ENCODE measurements around the gene AGR3.
"Not testable (repeated sequence)": the region's sequence is repeated elsewhere in the genome, so short reads cannot be mapped to it uniquely, and the experiment has no call there.

Gene AGR3

DNA sequence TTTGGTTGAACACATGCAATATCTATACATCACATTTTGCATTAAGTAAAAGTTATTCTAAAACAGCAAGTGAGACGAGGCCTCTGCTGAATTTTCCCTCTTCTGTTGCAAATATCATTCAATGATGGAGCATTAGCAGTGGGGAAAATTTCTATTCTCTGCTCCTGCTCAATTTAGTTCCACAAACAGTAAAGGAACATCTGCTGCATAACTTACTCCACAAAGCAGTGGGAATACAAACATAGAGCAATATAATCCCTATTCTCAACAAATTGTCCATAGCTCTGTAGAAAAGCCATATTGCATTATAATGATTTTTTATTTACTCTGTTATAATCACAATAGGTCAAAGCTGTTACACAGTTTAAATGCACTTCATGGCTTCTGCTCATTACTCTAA is 5.9 kb downstream of the AGR3 start:
- H3K4me3 ChIP-seq (ENCODE audit: control insufficient read depth in 1 of 7, extremely low read depth in 1 of 7, insufficient read depth in 4 of 7, low read depth in 2 of 7, low read length in 6 of 7): no peak overlapping the region
- peaks cover 0 to 5% (median 0%) of the 10 kb centered on the region in 5 experiments for H3K9me3 ChIP-seq (ENCODE audit: control extremely low read depth in 1 of 5, control insufficient read depth in 4 of 5, insufficient read depth in 2 of 5, low read depth in 1 of 5, low read length in 4 of 5)
- ChIA-PET CTCF (no interaction called here), POLR2A (no interaction called here)
- no peaks in the 10 kb centered on the region for H3K4me1 ChIP-seq (ENCODE audit: control extremely low read depth in 1 of 4, control insufficient read depth in 4 of 4, insufficient read depth in 4 of 4, low read length in 3 of 4)
- no peaks in the 10 kb centered on the region for H3K27me3 ChIP-seq (replicated peaks in 2 of 5; ENCODE audit: control insufficient read depth in 4 of 5, insufficient read depth in 5 of 5, low read length in 4 of 5)
- WGBS (ENCODE audit: insufficient coverage): 83% methylated on average over 1 of the region's 1 CpG
- no peak overlapping the region for H3K27ac ChIP-seq (ENCODE audit: insufficient read depth in 1 of 2, low read depth in 1 of 2, low read length in 2 of 2, poor library complexity in 1 of 2, severe bottlenecking in 2 of 2)
- H3K36me3 ChIP-seq (ENCODE audit: control insufficient read depth in 4 of 4, insufficient read depth in 4 of 4, low read length in 3 of 4): no peaks in the 10 kb centered on the region
- no peak for DNase-seq

DNA sequence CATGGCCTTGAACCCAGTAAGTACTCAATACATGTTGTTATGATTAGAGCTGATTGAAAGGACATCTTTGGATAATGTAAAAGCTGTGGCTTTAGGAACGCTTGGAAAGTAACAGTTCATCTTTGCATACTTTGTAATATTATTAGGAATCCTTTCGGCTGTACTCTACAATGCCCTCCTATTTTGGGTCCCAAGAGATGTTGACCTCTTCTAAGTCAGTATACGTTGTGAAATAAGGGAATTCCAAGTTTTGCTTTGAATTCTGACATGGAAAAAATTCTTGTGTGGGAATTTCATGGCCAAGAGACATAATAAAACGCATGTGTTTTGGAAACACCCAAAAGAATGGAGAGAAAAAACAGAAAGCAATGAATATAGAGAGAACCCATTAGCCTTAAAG is 7.7 kb downstream of the AGR3 start:
- Histone ChIP-seq H3K27ac (ENCODE audit: insufficient read depth in 1 of 2, low read depth in 1 of 2, low read length in 2 of 2, poor library complexity in 1 of 2, severe bottlenecking in 2 of 2) (no peak overlapping the region), H3K4me3 (ENCODE audit: control insufficient read depth in 1 of 7, extremely low read depth in 1 of 7, insufficient read depth in 4 of 7, low read depth in 2 of 7, low read length in 6 of 7) (no peak overlapping the region), H3K4me1 (ENCODE audit: control extremely low read depth in 1 of 4, control insufficient read depth in 4 of 4, insufficient read depth in 4 of 4, low read length in 3 of 4) (no peaks in the 10 kb centered on the region), H3K9me3 (ENCODE audit: control extremely low read depth in 1 of 5, control insufficient read depth in 4 of 5, insufficient read depth in 2 of 5, low read depth in 1 of 5, low read length in 4 of 5) (peaks cover 0 to 5% (median 0%) of the 10 kb centered on the region in 5 experiments), H3K27me3 (replicated peaks in 2 of 5; ENCODE audit: control insufficient read depth in 4 of 5, insufficient read depth in 5 of 5, low read length in 4 of 5) (no peaks in the 10 kb centered on the region), H3K36me3 (ENCODE audit: control insufficient read depth in 4 of 4, insufficient read depth in 4 of 4, low read length in 3 of 4) (no peaks in the 10 kb centered on the region)
- ChIA-PET CTCF (interaction anchor here (1.7 kb wide), 1 partner anchor 25 kb away, joined by 4 read pairs; no protein-coding TSS in a partner anchor), POLR2A (no interaction called here)
- no peak for DNase-seq
- 67% methylated on average over 3 of the region's 4 CpGs for WGBS (ENCODE audit: insufficient coverage)

DNA sequence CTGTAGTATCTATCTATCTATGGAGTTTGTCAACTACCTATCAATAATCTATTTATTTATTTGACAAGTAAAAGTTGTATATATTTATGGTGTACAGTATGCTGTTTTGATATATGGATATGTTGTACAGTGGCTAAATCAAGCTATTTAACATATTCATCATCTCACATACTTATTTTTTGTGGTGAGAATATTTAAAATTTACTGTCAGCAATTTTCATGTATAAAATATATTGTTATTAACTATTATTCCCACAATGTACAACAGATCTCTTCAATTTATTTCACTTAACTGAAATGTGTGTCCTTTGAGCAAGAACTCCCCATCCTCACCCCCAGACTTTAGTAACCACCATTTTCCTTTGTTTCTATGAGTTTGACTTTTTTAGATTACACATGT is 14.5 kb downstream of the AGR3 start:
- POLR2A ChIA-PET: no interaction called here
- Histone ChIP-seq H3K9me3 (ENCODE audit: control extremely low read depth in 1 of 5, control insufficient read depth in 4 of 5, insufficient read depth in 2 of 5, low read depth in 1 of 5, low read length in 4 of 5) (peaks cover 0 to 4% (median 0%) of the 10 kb centered on the region in 5 experiments), H3K27me3 (replicated peaks in 2 of 5; ENCODE audit: control insufficient read depth in 4 of 5, insufficient read depth in 5 of 5, low read length in 4 of 5) (no peaks in the 10 kb centered on the region), H3K4me1 (ENCODE audit: control extremely low read depth in 1 of 4, control insufficient read depth in 4 of 4, insufficient read depth in 4 of 4, low read length in 3 of 4) (no peaks in the 10 kb centered on the region), H3K36me3 (ENCODE audit: control insufficient read depth in 4 of 4, insufficient read depth in 4 of 4, low read length in 3 of 4) (no peaks in the 10 kb centered on the region), H3K27ac (ENCODE audit: insufficient read depth in 1 of 2, low read depth in 1 of 2, low read length in 2 of 2, poor library complexity in 1 of 2, severe bottlenecking in 2 of 2) (no peak overlapping the region), H3K4me3 (ENCODE audit: control insufficient read depth in 1 of 7, extremely low read depth in 1 of 7, insufficient read depth in 4 of 7, low read depth in 2 of 7, low read length in 6 of 7) (no peak overlapping the region)
- CTCF ChIA-PET: no interaction called here
- DNase-seq: no peak

DNA sequence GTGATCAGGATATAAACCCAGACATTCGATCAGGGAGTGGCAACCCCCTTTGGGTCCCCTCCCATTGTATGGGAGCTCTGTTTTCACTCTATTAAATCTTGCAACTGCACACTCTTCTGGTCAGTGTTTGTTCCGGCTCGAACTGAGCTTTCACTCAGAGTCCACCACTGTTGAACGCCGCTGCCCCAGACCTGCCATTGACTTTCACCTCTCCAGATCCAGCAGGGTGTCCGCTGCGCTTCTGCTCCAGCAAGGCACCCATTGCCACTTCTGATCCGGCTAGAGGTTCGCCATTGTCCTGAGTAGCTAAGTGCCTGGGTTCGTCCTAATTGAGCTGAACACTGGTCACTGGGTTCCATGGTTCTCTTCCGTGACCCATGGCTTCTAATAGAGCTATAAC is 28.6 kb downstream of the AGR3 start:
- CTCF ChIA-PET: interaction anchor here (0.8 to 1.6 kb wide), 5 partner anchors 10 to 140 kb away, joined by 3 to 5 read pairs (median 3); no protein-coding TSS in a partner anchor
- H3K4me3 ChIP-seq (ENCODE audit: control insufficient read depth in 1 of 7, extremely low read depth in 1 of 7, insufficient read depth in 4 of 7, low read depth in 2 of 7, low read length in 6 of 7); H3K27ac ChIP-seq (ENCODE audit: insufficient read depth in 1 of 2, low read depth in 1 of 2, low read length in 2 of 2, poor library complexity in 1 of 2, severe bottlenecking in 2 of 2); DNase-seq; POLR2A ChIA-PET; H3K36me3 ChIP-seq (ENCODE audit: control insufficient read depth in 4 of 4, insufficient read depth in 4 of 4, low read length in 3 of 4); H3K9me3 ChIP-seq (ENCODE audit: control extremely low read depth in 1 of 5, control insufficient read depth in 4 of 5, insufficient read depth in 2 of 5, low read depth in 1 of 5, low read length in 4 of 5); H3K27me3 ChIP-seq (replicated peaks in 2 of 5; ENCODE audit: control insufficient read depth in 4 of 5, insufficient read depth in 5 of 5, low read length in 4 of 5): not testable (repeated sequence)
- WGBS (ENCODE audit: insufficient coverage): over 99% methylated on average over 11 of the region's 11 CpGs
- peaks cover 27 to 46% (median 42%) of the 10 kb centered on the region in 4 experiments for H3K4me1 ChIP-seq (ENCODE audit: control extremely low read depth in 1 of 4, control insufficient read depth in 4 of 4, insufficient read depth in 4 of 4, low read length in 3 of 4)

DNA sequence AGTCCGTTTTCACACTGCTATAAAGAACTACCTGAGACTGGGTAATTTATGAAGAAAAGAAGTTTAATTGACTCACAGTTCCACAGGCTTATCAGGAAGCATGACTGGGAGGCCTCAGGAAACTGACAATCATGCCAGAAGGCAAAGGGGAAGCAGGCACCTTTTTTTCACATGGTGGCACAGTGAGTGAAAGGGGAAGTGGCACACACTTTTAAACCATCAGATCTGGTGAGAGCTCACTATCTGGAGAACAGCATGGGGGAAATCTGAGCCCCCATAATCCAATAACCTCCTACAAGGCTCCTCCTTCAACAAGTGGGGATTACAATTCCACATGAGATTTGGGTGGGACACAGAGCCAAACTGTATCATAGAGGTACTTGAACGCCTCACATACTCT is 30.0 kb downstream of the AGR3 start:
- ChIA-PET CTCF (interaction anchor here (0.8 to 2.3 kb wide), 2 partner anchors 13 to 44 kb away, joined by 3 to 6 read pairs; no protein-coding TSS in a partner anchor), POLR2A (no interaction called here)
- H3K27me3 ChIP-seq (replicated peaks in 2 of 5; ENCODE audit: control insufficient read depth in 4 of 5, insufficient read depth in 5 of 5, low read length in 4 of 5): no peaks in the 10 kb centered on the region
- peak overlapping the region in 1 of 2 experiments; percentile 12 for H3K27ac ChIP-seq (ENCODE audit: insufficient read depth in 1 of 2, low read depth in 1 of 2, low read length in 2 of 2, poor library complexity in 1 of 2, severe bottlenecking in 2 of 2)
- H3K4me1 ChIP-seq (ENCODE audit: control extremely low read depth in 1 of 4, control insufficient read depth in 4 of 4, insufficient read depth in 4 of 4, low read length in 3 of 4): peaks cover 27 to 57% (median 50%) of the 10 kb centered on the region in 4 experiments
- no CpG with 5 or more reads among the region's 2 CpGs for WGBS (ENCODE audit: insufficient coverage)
- H3K9me3 ChIP-seq (ENCODE audit: control extremely low read depth in 1 of 5, control insufficient read depth in 4 of 5, insufficient read depth in 2 of 5, low read depth in 1 of 5, low read length in 4 of 5): no peaks in the 10 kb centered on the region
- DNase-seq: peak; percentile 87 to 95 (median 92)
- H3K36me3 ChIP-seq (ENCODE audit: control insufficient read depth in 4 of 4, insufficient read depth in 4 of 4, low read length in 3 of 4): no peaks in the 10 kb centered on the region
- peak overlapping the region in 3 of 7 experiments; percentile 16 to 26 (median 25) for H3K4me3 ChIP-seq (ENCODE audit: control insufficient read depth in 1 of 7, extremely low read depth in 1 of 7, insufficient read depth in 4 of 7, low read depth in 2 of 7, low read length in 6 of 7)

DNA sequence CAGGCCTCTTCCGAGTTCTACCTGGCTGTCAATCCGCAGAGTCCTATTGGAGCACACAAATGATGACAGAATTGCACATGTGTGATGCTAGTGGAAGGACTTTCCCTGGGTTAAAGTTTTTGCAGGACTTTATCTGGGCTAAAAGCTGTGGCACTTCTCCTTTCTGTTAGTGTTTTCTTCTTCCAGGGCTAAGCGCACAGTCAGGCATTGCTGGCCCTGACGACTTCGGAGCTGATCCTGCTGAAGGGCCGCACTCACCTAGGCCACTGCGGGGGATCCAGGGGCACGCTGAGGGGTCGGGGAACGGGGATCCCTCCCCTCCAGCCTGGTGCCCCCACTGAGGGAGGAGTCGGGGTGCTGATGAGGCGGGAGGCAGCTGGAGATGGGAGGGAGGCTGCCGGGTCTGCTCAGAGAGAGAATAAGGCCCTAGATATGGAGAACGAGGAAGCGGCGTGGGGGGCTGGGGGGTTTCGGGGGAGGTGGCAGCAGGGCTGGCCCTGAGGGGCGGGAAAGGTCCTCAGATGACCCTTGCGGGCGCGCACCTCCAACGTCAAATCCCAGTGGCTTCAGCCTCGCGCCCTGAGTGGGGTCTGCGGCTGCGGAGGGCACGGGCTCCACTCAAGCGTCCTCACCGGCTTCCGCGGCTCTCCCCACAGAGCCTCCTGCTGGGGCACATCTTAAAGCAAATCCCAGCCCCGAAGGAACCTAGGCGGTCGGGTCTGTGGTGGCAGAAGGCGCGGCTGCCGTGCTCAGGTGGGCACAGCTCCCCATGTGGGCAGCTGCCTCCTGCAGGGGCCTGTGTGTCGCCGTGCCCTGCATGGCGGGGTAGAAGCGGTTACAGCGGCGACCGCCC is 30.9 kb downstream of the AGR3 start:
- H3K4me3 ChIP-seq (ENCODE audit: control insufficient read depth in 1 of 7, extremely low read depth in 1 of 7, insufficient read depth in 4 of 7, low read depth in 2 of 7, low read length in 6 of 7): peak overlapping the region in 5 of 7 experiments; percentile 12 to 62 (median 30)
- H3K27ac ChIP-seq (ENCODE audit: insufficient read depth in 1 of 2, low read depth in 1 of 2, low read length in 2 of 2, poor library complexity in 1 of 2, severe bottlenecking in 2 of 2): no peak overlapping the region
- peak; percentile 42 to 71 (median 64) for DNase-seq
- H3K4me1 ChIP-seq (ENCODE audit: control extremely low read depth in 1 of 4, control insufficient read depth in 4 of 4, insufficient read depth in 4 of 4, low read length in 3 of 4): peaks cover 27 to 61% (median 50%) of the 10 kb centered on the region in 4 experiments
- POLR2A ChIA-PET: no interaction called here
- H3K36me3 ChIP-seq (ENCODE audit: control insufficient read depth in 4 of 4, insufficient read depth in 4 of 4, low read length in 3 of 4): no peaks in the 10 kb centered on the region
- WGBS (ENCODE audit: insufficient coverage): 79% methylated on average over 35 of the region's 44 CpGs
- H3K9me3 ChIP-seq (ENCODE audit: control extremely low read depth in 1 of 5, control insufficient read depth in 4 of 5, insufficient read depth in 2 of 5, low read depth in 1 of 5, low read length in 4 of 5): no peaks in the 10 kb centered on the region
- no peaks in the 10 kb centered on the region for H3K27me3 ChIP-seq (replicated peaks in 2 of 5; ENCODE audit: control insufficient read depth in 4 of 5, insufficient read depth in 5 of 5, low read length in 4 of 5)
- CTCF ChIA-PET: interaction anchor here (0.8 to 2.3 kb wide), 3 partner anchors 12 to 50 kb away, joined by 3 to 9 read pairs (median 6); no protein-coding TSS in a partner anchor
